8988T (cell line): ENCODE results near the gene STK24.

ENCODE experiments used
- DNase-seq: peaks from one replicate; pipeline ENCODE4 v3.0.0; 2011

The STK24 gene

GRCh38 chr13:98447130-98447529, 129.8 kb downstream of the STK24 start:
- no peak for DNase-seq

GRCh38 chr13:98446234-98446621, 130.7 kb downstream of the STK24 start:
- no peak for DNase-seq

- DNase-seq = peak; percentile 78
Measured at GRCh38 chr13:98445340-98446233, 131.3 kb downstream of the STK24 start.

GRCh38 chr13:98444381-98444780, 132.5 kb downstream of the STK24 start:
- DNase-seq = no peak

GRCh38 chr13:98443800-98444325, 133.0 kb downstream of the STK24 start:
- DNase-seq = no peak

GRCh38 chr13:98443329-98443728, 133.6 kb downstream of the STK24 start:
- DNase-seq = peak; percentile 39

GRCh38 chr13:98442391-98443230, 134.3 kb downstream of the STK24 start:
- DNase-seq = no peak

GRCh38 chr13:98441056-98441676, 135.7 kb downstream of the STK24 start:
- DNase-seq = no peak

GRCh38 chr13:98440390-98441055, 136.4 kb downstream of the STK24 start:
- no peak for DNase-seq

- DNase-seq = no peak
Measured at GRCh38 chr13:98439896-98440295, 137.0 kb downstream of the STK24 start.

GRCh38 chr13:98439126-98439828, 137.6 kb downstream of the STK24 start:
- no peak for DNase-seq

- no peak for DNase-seq
Measured at GRCh38 chr13:98438246-98439125, 138.4 kb downstream of the STK24 start.

- no peak for DNase-seq
Measured at GRCh38 chr13:98436233-98436910, 140.5 kb downstream of the STK24 start.

- no peak for DNase-seq
Measured at GRCh38 chr13:98435376-98435775, 141.5 kb downstream of the STK24 start.

GRCh38 chr13:98434060-98434459, 142.8 kb downstream of the STK24 start:
- no peak for DNase-seq

- no peak for DNase-seq
Measured at GRCh38 chr13:98433654-98434053, 143.3 kb downstream of the STK24 start.

- DNase-seq = no peak
Measured at GRCh38 chr13:98432638-98433037, 144.3 kb downstream of the STK24 start.

- no peak for DNase-seq
Measured at GRCh38 chr13:98429977-98430736, 146.8 kb downstream of the STK24 start.

GRCh38 chr13:98429531-98429930, 147.4 kb downstream of the STK24 start:
- no peak for DNase-seq
